Tibial artery (tissue), 4 donors: ENCODE data around the gene CEP72.

Experiments
- DNase-seq, 2 donors: peaks; one replicate each; pipeline ENCODE4 v3.0.0-alpha.2; 2019
- H3K27ac ChIP-seq, 2 donors: fragments of 200-600 bp; sonication (generic) in 1 of 2; 1 replicate in 1 of 2; 2 replicates in 1 of 2; pipeline ENCODE4 v1.5.1; 2018 to 2019; ENCODE audit warnings: mild to moderate bottlenecking in 1 of 2
- H3K27me3 ChIP-seq, 2 donors: fragments of 200-600 bp; sonication (generic) in 1 of 2; one replicate each; pipeline versions ENCODE4 v1.5.1 to v1.6.0; 2016 to 2019
- H3K36me3 ChIP-seq, 3 donors: fragments of 200-600 bp; sonication (generic) in 2 of 3; one replicate each; pipeline ENCODE4 v1.5.1; 2016 to 2019; ENCODE audit warnings: mild to moderate bottlenecking in 2 of 3
- H3K4me1 ChIP-seq, 4 donors: fragments of 200-600 bp; sonication (generic) in 2 of 4; 1 replicate in 3 of 4; 2 replicates in 1 of 4; pipeline ENCODE4 v1.5.1; 2016 to 2019
- H3K4me3 ChIP-seq, 2 donors: fragments of 200-600 bp; sonication (generic) in 1 of 2; 1 replicate in 1 of 2; 2 replicates in 1 of 2; pipeline ENCODE4 v1.5.1; 2018 to 2019; ENCODE audit warnings: mild to moderate bottlenecking in 2 of 2
- H3K9me3 ChIP-seq, 3 donors: fragments of 200-600 bp; sonication (generic) in 1 of 3; one replicate each; pipeline ENCODE4 v1.5.1; 2016 to 2019
- CTCF ChIP-seq, 2 experiments: fragments of 200-600 bp in 1 of 2; fragments of 450-650 bp in 1 of 2; IDR thresholded peaks; one replicate each; pipeline ENCODE4 v1.5.1; 2017 to 2019; ENCODE audit warnings: antibody characterized with exemption in 2 of 2, mild to moderate bottlenecking in 1 of 2, moderate library complexity in 1 of 2
- intact Hi-C: fragments of 100-400 bp; cut with DNase I; formaldehyde crosslinking; loops from one replicate; pipeline ENCODE4 v1.15.0; 2023; ENCODE audit warnings: low total_unique reads

Gene CEP72

GRCh38 chr5:670396-671270, 58.5 kb downstream of the CEP72 start:
- DNase-seq, result peak in 1 of 2 donors; percentile 63
- H3K4me1 ChIP-seq, result peaks cover 0 to 41% (median 34%) of the 10 kb centered on the region in 4 donors
- H3K27me3 ChIP-seq, result no peaks in the 10 kb centered on the region
- H3K4me3 ChIP-seq, result no peak overlapping the region
- H3K36me3 ChIP-seq, result peaks cover 0 to 21% (median 4%) of the 10 kb centered on the region in 3 donors
- H3K9me3 ChIP-seq, result no peaks in the 10 kb centered on the region
- no peak for TF ChIP-seq CTCF (IDR thresholded peaks at IDR 0.05)
- H3K27ac ChIP-seq, result no peak overlapping the region
- intact Hi-C loops, result loop anchor here (5.0 kb wide), 1 partner anchor 232 kb away; no protein-coding TSS in a partner anchor

GRCh38 chr5:671459-672328, 59.6 kb downstream of the CEP72 start:
- Histone ChIP-seq H3K36me3 (peaks cover 0 to 11% (median 4%) of the 10 kb centered on the region in 3 donors), H3K27me3 (no peaks in the 10 kb centered on the region), H3K9me3 (no peaks in the 10 kb centered on the region), H3K4me1 (peaks cover 0 to 41% (median 34%) of the 10 kb centered on the region in 4 donors), H3K4me3 (no peak overlapping the region), H3K27ac (no peak overlapping the region)
- peak; percentile 84 to 92 for TF ChIP-seq CTCF (IDR thresholded peaks at IDR 0.05)
- intact Hi-C loops, result loop anchor here (5.0 kb wide), 1 partner anchor 231 kb away; no protein-coding TSS in a partner anchor
- DNase-seq, result peak; percentile 71 to 83

GRCh38 chr5:672329-673160, 60.4 kb downstream of the CEP72 start:
- Histone ChIP-seq H3K4me3 (peak overlapping the region in 1 of 2 donors; percentile 2), H3K36me3 (peaks cover 0 to 5% (median 0%) of the 10 kb centered on the region in 3 donors), H3K4me1 (peaks cover 0 to 41% (median 34%) of the 10 kb centered on the region in 4 donors)

GRCh38 chr5:673161-673830, 61.2 kb downstream of the CEP72 start:
- H3K4me1 ChIP-seq, result peaks cover 0 to 41% (median 34%) of the 10 kb centered on the region in 4 donors
- DNase-seq, result peak in 1 of 2 donors; percentile 49
- peaks cover 0 to 3% (median 0%) of the 10 kb centered on the region in 3 donors for H3K36me3 ChIP-seq
- H3K9me3 ChIP-seq, result no peaks in the 10 kb centered on the region
- peak overlapping the region in 1 of 2 donors; percentile 2 for H3K4me3 ChIP-seq
- TF ChIP-seq CTCF (IDR thresholded peaks at IDR 0.05), result no peak
- H3K27me3 ChIP-seq, result no peaks in the 10 kb centered on the region
- intact Hi-C loops, result loop anchor here (5.0 kb wide), 1 partner anchor 229 kb away; no protein-coding TSS in a partner anchor
- H3K27ac ChIP-seq, result no peak overlapping the region

More at GRCh38 chr5:672329-673160, 60.4 kb downstream of the CEP72 start:
- no peak for TF ChIP-seq CTCF (IDR thresholded peaks at IDR 0.05)
- intact Hi-C loops, result loop anchor here (5.0 kb wide), 1 partner anchor 230 kb away; no protein-coding TSS in a partner anchor
- no peaks in the 10 kb centered on the region for H3K27me3 ChIP-seq
- DNase-seq, result peak; percentile 61 to 75
- H3K27ac ChIP-seq, result no peak overlapping the region
- no peaks in the 10 kb centered on the region for H3K9me3 ChIP-seq
